GM12875 (cell line): Measurements from ENCODE around the gene CBLB.

Experiments used
- H3K4me3 ChIP-seq: one replicate; pipeline ENCODE4 v1.5.1; 2011; ENCODE audit warnings: low read depth, low read length, control low read depth
- CTCF ChIP-seq: IDR thresholded peaks from 2 replicates; pipeline ENCODE4 v1.5.1; 2011; ENCODE audit warnings: low read depth, mild to moderate bottlenecking, control low read depth, inconsistent platforms, low read length, moderate library complexity, borderline replicate concordance; ENCODE audit not compliant: insufficient read depth

Gene CBLB

GRCh38 chr3:105888621-105889579 lies 20.1 kb upstream of the CBLB start:
- no peak for TF ChIP-seq CTCF
- no peak overlapping the region for H3K4me3 ChIP-seq

- H3K4me3 ChIP-seq = no peak overlapping the region
- no peak for TF ChIP-seq CTCF
These were observed 16.4 kb upstream of the CBLB start for GRCh38 chr3:105885256-105885655.

- no peak for TF ChIP-seq CTCF
- no peak overlapping the region for H3K4me3 ChIP-seq
These were observed 15.1 kb upstream of the CBLB start for GRCh38 chr3:105883798-105884377.

GRCh38 chr3:105880681-105881290 lies 12.0 kb upstream of the CBLB start:
- no peak overlapping the region for H3K4me3 ChIP-seq
- TF ChIP-seq CTCF = no peak

- no peak for TF ChIP-seq CTCF
- H3K4me3 ChIP-seq = no peak overlapping the region
These were observed 9.2 kb upstream of the CBLB start for GRCh38 chr3:105878061-105878460.

GRCh38 chr3:105877336-105877910 lies 8.6 kb upstream of the CBLB start:
- H3K4me3 ChIP-seq = no peak overlapping the region
- TF ChIP-seq CTCF = no peak
